SK-N-SH (cell line): ENCODE results near the gene LYRM7. TPM values are rescaled to one million over a fixed set of nuclear protein-coding genes. Genes with fewer than 3 reads are reported as not detected.

ENCODE experiments used
- CTCF ChIA-PET: fragments of 300-600, 350-600 bp; formaldehyde crosslinking; extraction: SDS; loops from one replicate; lab custom pipeline; 2021; lab: Yijun Ruan, JAX
- POLR2A ChIA-PET: fragments of 350-600 bp; sonication (Branson Sonifier 250); formaldehyde crosslinking; extraction: SDS; loops from one replicate; lab custom pipeline; 2020; ENCODE audit warnings: antibody characterized with exemption, inconsistent platforms; lab: Yijun Ruan, JAX
- DNase-seq: peaks from one replicate; pipeline ENCODE4 v3.0.0; 2012
- H2AFZ ChIP-seq: fragments of 200-600 bp; sonication (generic); 2 replicates; pipeline ENCODE4 v1.8.1; 2016; ENCODE audit warnings: antibody characterized with exemption, mild to moderate bottlenecking, low read depth
- H3F3A ChIP-seq: fragments of 200-600 bp; sonication (generic); replicated peaks from 2 replicates; pipeline ENCODE3; 2016; ENCODE audit warnings: antibody characterized with exemption, mild to moderate bottlenecking; ENCODE audit not compliant: insufficient read depth
- H3K27ac ChIP-seq, 2 experiments: fragments of 200-500 bp in 1 of 2; fragments of 200-600 bp in 1 of 2; sonication (Bioruptor generic) in 1 of 2; sonication (generic), shearing (Covaris generic) in 1 of 2; 2 replicates each; pipeline versions ENCODE4 v1.5.1 to v1.6.1; 2014 to 2016; ENCODE audit warnings: low read depth in 2 of 2, inconsistent platforms in 1 of 2, low read length in 1 of 2, mild to moderate bottlenecking in 1 of 2, mixed read lengths in 1 of 2
- H3K27me3 ChIP-seq: fragments of 200-600 bp; sonication (generic), shearing (Covaris generic); 2 replicates; pipeline ENCODE4 v1.6.1; 2016; ENCODE audit warnings: mixed run types; ENCODE audit not compliant: insufficient read depth
- H3K36me3 ChIP-seq, 2 experiments: fragments of 200-500 bp in 1 of 2; fragments of 200-600 bp in 1 of 2; sonication (Bioruptor generic) in 1 of 2; sonication (generic) in 1 of 2; replicated peaks in 1 of 2; 2 replicates each; pipeline versions ENCODE3 to v1.5.1; 2014 to 2016; ENCODE audit warnings: low read length in 1 of 2, mild to moderate bottlenecking in 1 of 2; ENCODE audit not compliant: insufficient read depth in 2 of 2, control insufficient read depth in 1 of 2
- H3K4me1 ChIP-seq, 2 experiments: fragments of 200-500 bp in 1 of 2; fragments of 200-600 bp in 1 of 2; sonication (Bioruptor generic) in 1 of 2; sonication (generic), shearing (Covaris generic) in 1 of 2; 2 replicates each; pipeline versions ENCODE4 v1.5.1 to v1.6.1; 2014 to 2016; ENCODE audit warnings: low read depth in 1 of 2, low read length in 1 of 2, mixed run types in 1 of 2; ENCODE audit not compliant: insufficient read depth in 2 of 2, control insufficient read depth in 1 of 2
- H3K4me2 ChIP-seq: fragments of 200-600 bp; sonication (generic), shearing (Covaris generic); 2 replicates; pipeline ENCODE4 v1.6.1; 2017; ENCODE audit warnings: mixed run types
- H3K4me3 ChIP-seq, 2 experiments: fragments of 200-500 bp in 1 of 2; fragments of 200-600 bp in 1 of 2; sonication (Bioruptor generic) in 1 of 2; sonication (generic), shearing (Covaris generic) in 1 of 2; 2 replicates each; pipeline versions ENCODE4 v1.5.1 to v1.8.1; 2014 to 2016; ENCODE audit warnings: low read depth in 2 of 2, inconsistent platforms in 1 of 2, low read length in 1 of 2, mild to moderate bottlenecking in 1 of 2, mixed read lengths in 1 of 2, moderate library complexity in 1 of 2
- H3K79me2 ChIP-seq: fragments of 200-600 bp; sonication (generic); 2 replicates; pipeline ENCODE4 v1.8.1; 2017; ENCODE audit warnings: mild to moderate bottlenecking; ENCODE audit not compliant: insufficient read depth
- H3K9ac ChIP-seq: fragments of 200-600 bp; sonication (generic); 2 replicates; pipeline ENCODE4 v1.6.1; 2017; ENCODE audit warnings: mixed run types
- H3K9me2 ChIP-seq: fragments of 200-600 bp; sonication (generic); 2 replicates; pipeline ENCODE4 v1.6.1; 2017; ENCODE audit warnings: mixed run types
- H3K9me3 ChIP-seq: fragments of 200-600 bp; sonication (generic); 2 replicates; pipeline ENCODE4 v1.6.1; 2017; ENCODE audit warnings: mixed run types, mild to moderate bottlenecking, moderate library complexity
- H4K20me1 ChIP-seq: fragments of 200-600 bp; sonication (generic); 2 replicates; pipeline ENCODE4 v1.6.1; 2017; ENCODE audit warnings: mild to moderate bottlenecking, mixed run types; ENCODE audit not compliant: insufficient read depth
- CTCF ChIP-seq: fragments of 200-600 bp; sonication (generic); IDR thresholded peaks from 2 replicates; pipeline ENCODE4 v1.6.1; 2017; ENCODE audit warnings: antibody characterized with exemption, mild to moderate bottlenecking, moderate library complexity
- ELF1 ChIP-seq: IDR thresholded peaks from 2 replicates; pipeline ENCODE4 v1.4.0; 2012
- EP300 ChIP-seq, 2 experiments: IDR thresholded peaks; 2 replicates each; pipeline versions ENCODE4 v1.4.0 to v1.6.1; 2012; ENCODE audit warnings: borderline replicate concordance in 1 of 2, low read depth in 1 of 2, low read length in 1 of 2
- EZH2phosphoT487 ChIP-seq: fragments of 200-600 bp; sonication (generic); IDR thresholded peaks from 2 replicates; pipeline ENCODE4 v1.6.1; 2017; ENCODE audit warnings: low read depth, mixed run types, mild to moderate bottlenecking, antibody characterized with exemption, moderate library complexity, borderline replicate concordance
- FOXJ3 ChIP-seq: sonication (generic); formaldehyde crosslinking; IDR thresholded peaks from 2 replicates; pipeline ENCODE4 v1.5.1; 2020; ENCODE audit warnings: mild to moderate bottlenecking, missing genetic modification reagents
- FOXM1 ChIP-seq: IDR thresholded peaks from 2 replicates; pipeline ENCODE4 v1.4.0; 2012; ENCODE audit warnings: low read depth, mild to moderate bottlenecking
- GATA2 ChIP-seq: sonication (generic); formaldehyde crosslinking; IDR thresholded peaks from 2 replicates; pipeline ENCODE4 v1.5.0; 2020; ENCODE audit warnings: mild to moderate bottlenecking, missing genetic modification reagents
- IRF3 ChIP-seq: fragments of 150-350 bp; IDR thresholded peaks from 2 replicates; pipeline ENCODE4 v1.6.1; 2016; ENCODE audit warnings: mild to moderate bottlenecking, low read depth, low read length
- JUND ChIP-seq: IDR thresholded peaks from 2 replicates; pipeline ENCODE4 v1.4.0; 2012
- MEF2A ChIP-seq: IDR thresholded peaks from 2 replicates; pipeline ENCODE4 v1.4.0; 2012; ENCODE audit warnings: low read depth, borderline replicate concordance
- MXI1 ChIP-seq: IDR thresholded peaks from 2 replicates; pipeline ENCODE4 v1.6.1; 2012; ENCODE audit warnings: mild to moderate bottlenecking, low read depth, low read length, improper control_type of control experiment
- NRF1 ChIP-seq: IDR thresholded peaks from 2 replicates; pipeline ENCODE4 v1.6.1; 2012; ENCODE audit warnings: low read depth, mild to moderate bottlenecking, low read length
- PBX3 ChIP-seq: IDR thresholded peaks from 2 replicates; pipeline ENCODE4; 2012
- RAD21 ChIP-seq: IDR thresholded peaks from 2 replicates; pipeline ENCODE4 v1.6.1; 2012; ENCODE audit warnings: mild to moderate bottlenecking, low read length
- RXRA ChIP-seq: IDR thresholded peaks from 2 replicates; pipeline ENCODE4 v1.4.0; 2012; ENCODE audit warnings: low read depth, mild to moderate bottlenecking, borderline replicate concordance
- SIN3A ChIP-seq: IDR thresholded peaks from 2 replicates; pipeline ENCODE4 v1.6.1; 2012; ENCODE audit warnings: low read depth, mild to moderate bottlenecking, low read length, moderate library complexity, borderline replicate concordance
- SMC3 ChIP-seq: IDR thresholded peaks from 2 replicates; pipeline ENCODE4 v1.6.1; 2012; ENCODE audit warnings: low read depth, low read length, improper control_type of control experiment
- TAF1 ChIP-seq: IDR thresholded peaks from 2 replicates; pipeline ENCODE4 v1.6.1; 2012; ENCODE audit warnings: low read depth, mild to moderate bottlenecking, low read length, moderate library complexity, borderline replicate concordance
- TCF12 ChIP-seq: IDR thresholded peaks from 2 replicates; pipeline ENCODE4 v1.4.0; 2012
- USF2 ChIP-seq: fragments of 150-350 bp; IDR thresholded peaks from 2 replicates; pipeline ENCODE4 v1.6.1; 2017; ENCODE audit warnings: antibody characterized with exemption, low read length, low read depth, borderline replicate concordance
- WGBS: methylation state at CpG from one replicate; pipeline ENCODE4 v1.1.6; 2017; ENCODE audit warnings: low lambda C conversion rate; 5-methylcytosine and 5-hydroxymethylcytosine counted together
- polyA plus RNA-seq, 3 experiments: library from polyadenylated mRNA; depleted of rRNA; stranded (reverse); fragments of >200 nt; gene quantifications; 2 replicates each; pipeline ENCODE4 v1.2.3, GENCODE V29; 2012

LYRM7 gene
- polyA plus RNA-seq, 1 of the 3 experiments (the other 2 are of a cell fraction), result 1.4 TPM

- H3K27ac ChIP-seq, result no peak overlapping the region
- no peak overlapping the region for H3K4me2 ChIP-seq
- 47% methylated on average over 2 of the region's 2 CpGs for WGBS
- ChIA-PET POLR2A (no interaction called here), CTCF (no interaction called here)
- H3K36me3 ChIP-seq, result no peaks in the 10 kb centered on the region
- H3F3A ChIP-seq, result peaks cover 6% of the 10 kb centered on the region
- H4K20me1 ChIP-seq, result no peaks in the 10 kb centered on the region
- no peak overlapping the region for H2AFZ ChIP-seq
- TF ChIP-seq SMC3 (no peak), MXI1 (no peak), ELF1 (no peak), USF2 (no peak), GATA2 (CRISPR knock-in tag) (no peak), RXRA (no peak), EP300 (IDR thresholded peaks at IDR 0.05; ENCODE audit: borderline replicate concordance in 1 of 2, low read depth in 1 of 2, low read length in 1 of 2) (no peak), FOXJ3 (CRISPR knock-in tag) (no peak), TCF12 (no peak), EZH2phosphoT487 (no peak), NRF1 (no peak), IRF3 (no peak), JUND (no peak), FOXM1 (no peak), RAD21 (no peak), TAF1 (no peak), PBX3 (no peak), SIN3A (no peak), CTCF (no peak), MEF2A (no peak)
- H3K9ac ChIP-seq, result no peak overlapping the region
- no peaks in the 10 kb centered on the region for H3K79me2 ChIP-seq
- no peaks in the 10 kb centered on the region for H3K9me3 ChIP-seq
- no peak overlapping the region for H3K4me3 ChIP-seq
- no peaks in the 10 kb centered on the region for H3K27me3 ChIP-seq
- H3K9me2 ChIP-seq, result no peaks in the 10 kb centered on the region
- DNase-seq, result no peak
- H3K4me1 ChIP-seq, result peaks cover 0 to 11% of the 10 kb centered on the region in 2 experiments; a peak in 2 of 4 replicates
Observed at GRCh38 chr5:131223751-131224386, 53.1 kb downstream of the LYRM7 start.
